ENCODE measurements around the gene DHX34.
A peak's percentile ranks its signal among the peaks of the same experiment; 100 is the strongest.

DHX34 gene

DNA sequence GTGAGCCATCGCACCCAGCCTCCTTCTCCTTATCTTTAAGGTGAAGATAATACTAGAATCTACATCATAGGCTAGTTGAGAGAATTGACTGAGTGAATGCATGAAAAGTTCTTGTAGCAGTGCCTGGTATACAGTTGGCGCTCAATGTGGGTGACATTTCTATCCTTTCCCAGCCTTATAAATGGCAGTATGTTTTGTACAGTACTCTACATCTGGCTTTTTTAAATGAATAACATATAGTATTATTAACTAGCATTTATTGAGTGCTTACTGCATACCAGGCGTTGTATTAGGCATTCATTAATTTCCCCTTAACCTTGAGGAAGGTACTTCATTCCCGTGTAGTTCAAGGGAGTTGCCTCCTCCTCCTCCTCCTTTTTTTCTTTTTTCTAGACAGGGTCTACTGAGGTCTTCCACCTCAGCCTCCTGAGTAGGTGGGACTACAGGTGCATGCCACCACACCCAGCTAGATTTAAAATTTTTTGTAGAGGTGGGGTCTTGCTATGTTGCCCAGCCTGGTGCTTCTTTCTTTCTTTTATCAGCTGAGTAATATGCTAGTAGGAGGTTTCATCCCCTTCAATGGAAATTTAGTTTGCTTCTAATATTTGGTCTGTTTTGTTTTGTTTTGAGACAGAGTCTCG, 36.6 kb upstream of the DHX34 start:
- no peak overlapping the region for H3K4me2 ChIP-seq (ENCODE audit: low read length)
- no peak overlapping the region for H3K4me3 ChIP-seq (ENCODE audit: low read length)
- no peaks in the 10 kb centered on the region for H3K27me3 ChIP-seq (ENCODE audit: control insufficient read depth, insufficient read depth, low read length)
- peaks cover 17% of the 10 kb centered on the region for H3K4me1 ChIP-seq (ENCODE audit: control insufficient read depth, insufficient read depth, low read length)
- H3K9ac ChIP-seq (ENCODE audit: low read depth, low read length) = no peak overlapping the region
- H3K9me3 ChIP-seq (replicated peaks; ENCODE audit: low read length) = no peaks in the 10 kb centered on the region
- no peaks in the 10 kb centered on the region for H3K36me3 ChIP-seq (ENCODE audit: insufficient read depth, low read length)

GRCh38 chr19:47313754-47314295, 35.3 kb upstream of the DHX34 start:
- Histone ChIP-seq H3K36me3 (ENCODE audit: insufficient read depth, low read length) (no peaks in the 10 kb centered on the region), H3K4me1 (ENCODE audit: control insufficient read depth, insufficient read depth, low read length) (peaks cover 16% of the 10 kb centered on the region), H3K27me3 (ENCODE audit: control insufficient read depth, insufficient read depth, low read length) (no peaks in the 10 kb centered on the region), H3K4me3 (ENCODE audit: low read length) (no peak overlapping the region), H3K9me3 (replicated peaks; ENCODE audit: low read length) (no peaks in the 10 kb centered on the region), H3K4me2 (ENCODE audit: low read length) (no peak overlapping the region), H3K9ac (ENCODE audit: low read depth, low read length) (no peak overlapping the region)

GRCh38 chr19:47315125-47315821, 33.8 kb upstream of the DHX34 start:
- H3K9me3 ChIP-seq (replicated peaks; ENCODE audit: low read length) = no peaks in the 10 kb centered on the region
- H3K4me2 ChIP-seq (ENCODE audit: low read length) = peak overlapping the region; percentile 29
- H3K4me1 ChIP-seq (ENCODE audit: control insufficient read depth, insufficient read depth, low read length) = peaks cover 7% of the 10 kb centered on the region
- H3K36me3 ChIP-seq (ENCODE audit: insufficient read depth, low read length) = no peaks in the 10 kb centered on the region
- H3K27me3 ChIP-seq (ENCODE audit: control insufficient read depth, insufficient read depth, low read length) = no peaks in the 10 kb centered on the region
- no peak overlapping the region for H3K9ac ChIP-seq (ENCODE audit: low read depth, low read length)
- H3K4me3 ChIP-seq (ENCODE audit: low read length) = no peak overlapping the region

DNA sequence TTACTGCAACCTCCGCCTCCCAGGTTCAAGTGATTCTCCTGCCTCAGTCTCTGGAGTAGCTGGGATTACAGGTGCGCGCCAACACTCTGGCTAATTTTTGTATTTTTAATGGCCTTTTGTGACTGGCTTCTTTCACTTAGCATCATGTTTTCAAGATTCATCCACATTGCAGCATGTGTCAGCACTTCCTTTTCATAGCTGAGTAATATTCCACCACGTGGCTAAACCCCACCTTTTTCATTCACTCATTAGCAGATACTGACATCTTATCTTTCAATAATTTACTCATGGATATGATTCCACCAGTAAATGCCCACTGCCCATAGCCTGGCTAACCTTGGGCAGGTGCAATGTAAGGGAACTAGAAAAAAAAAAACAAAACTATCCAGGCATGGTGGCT, 32.6 kb upstream of the DHX34 start:
- Histone ChIP-seq H3K9me3 (replicated peaks; ENCODE audit: low read length) (no peaks in the 10 kb centered on the region), H3K4me3 (ENCODE audit: low read length) (no peak overlapping the region), H3K4me1 (ENCODE audit: control insufficient read depth, insufficient read depth, low read length) (peaks cover 7% of the 10 kb centered on the region)

DNA sequence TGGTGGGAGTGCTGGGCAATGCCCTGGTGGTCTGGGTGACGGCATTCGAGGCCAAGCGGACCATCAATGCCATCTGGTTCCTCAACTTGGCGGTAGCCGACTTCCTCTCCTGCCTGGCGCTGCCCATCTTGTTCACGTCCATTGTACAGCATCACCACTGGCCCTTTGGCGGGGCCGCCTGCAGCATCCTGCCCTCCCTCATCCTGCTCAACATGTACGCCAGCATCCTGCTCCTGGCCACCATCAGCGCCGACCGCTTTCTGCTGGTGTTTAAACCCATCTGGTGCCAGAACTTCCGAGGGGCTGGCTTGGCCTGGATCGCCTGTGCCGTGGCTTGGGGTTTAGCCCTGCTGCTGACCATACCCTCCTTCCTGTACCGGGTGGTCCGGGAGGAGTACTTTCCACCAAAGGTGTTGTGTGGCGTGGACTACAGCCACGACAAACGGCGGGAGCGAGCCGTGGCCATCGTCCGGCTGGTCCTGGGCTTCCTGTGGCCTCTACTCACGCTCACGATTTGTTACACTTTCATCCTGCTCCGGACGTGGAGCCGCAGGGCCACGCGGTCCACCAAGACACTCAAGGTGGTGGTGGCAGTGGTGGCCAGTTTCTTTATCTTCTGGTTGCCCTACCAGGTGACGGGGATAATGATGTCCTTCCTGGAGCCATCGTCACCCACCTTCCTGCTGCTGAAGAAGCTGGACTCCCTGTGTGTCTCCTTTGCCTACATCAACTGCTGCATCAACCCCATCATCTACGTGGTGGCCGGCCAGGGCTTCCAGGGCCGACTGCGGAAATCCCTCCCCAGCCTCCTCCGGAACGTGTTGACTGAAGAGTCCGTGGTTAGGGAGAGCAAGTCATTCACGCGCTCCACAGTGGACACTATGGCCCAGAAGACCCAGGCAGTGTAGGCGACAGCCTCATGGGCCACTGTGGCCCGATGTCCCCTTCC, 28.9 kb upstream of the DHX34 start:
- H3K9ac ChIP-seq (ENCODE audit: low read depth, low read length) = no peak overlapping the region
- H3K27me3 ChIP-seq (ENCODE audit: control insufficient read depth, insufficient read depth, low read length) = peaks cover 6% of the 10 kb centered on the region
- peaks cover 7% of the 10 kb centered on the region for H3K4me1 ChIP-seq (ENCODE audit: control insufficient read depth, insufficient read depth, low read length)
- H3K4me3 ChIP-seq (ENCODE audit: low read length) = no peak overlapping the region
- H3K9me3 ChIP-seq (replicated peaks; ENCODE audit: low read length) = no peaks in the 10 kb centered on the region
- H3K4me2 ChIP-seq (ENCODE audit: low read length) = no peak overlapping the region
- no peaks in the 10 kb centered on the region for H3K36me3 ChIP-seq (ENCODE audit: insufficient read depth, low read length)

More for the DNA sequence above, 32.6 kb upstream of the DHX34 start:
- Histone ChIP-seq H3K27me3 (ENCODE audit: control insufficient read depth, insufficient read depth, low read length) (no peaks in the 10 kb centered on the region), H3K4me2 (ENCODE audit: low read length) (no peak overlapping the region), H3K36me3 (ENCODE audit: insufficient read depth, low read length) (no peaks in the 10 kb centered on the region), H3K9ac (ENCODE audit: low read depth, low read length) (no peak overlapping the region)

DNA sequence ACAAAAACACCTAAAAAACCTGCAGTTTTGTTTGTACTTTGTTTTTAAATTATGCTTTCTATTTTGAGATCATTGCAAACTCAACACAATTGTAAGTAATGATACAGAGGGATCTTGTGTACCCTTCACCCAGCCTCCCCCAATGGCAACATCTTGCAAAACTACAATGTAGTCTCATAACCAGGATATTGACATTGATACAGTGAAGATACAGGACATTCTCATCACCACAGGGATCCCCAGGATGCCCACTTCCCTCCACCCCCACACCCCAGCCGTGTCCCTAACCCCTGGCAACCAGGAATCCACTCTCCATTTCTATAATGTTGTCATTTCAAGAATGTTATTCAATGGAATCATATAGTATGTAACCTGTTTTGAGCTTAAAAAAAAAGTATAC, 27.5 kb upstream of the DHX34 start:
- Histone ChIP-seq H3K27me3 (ENCODE audit: control insufficient read depth, insufficient read depth, low read length) (peaks cover 9% of the 10 kb centered on the region), H3K4me3 (ENCODE audit: low read length) (no peak overlapping the region), H3K4me1 (ENCODE audit: control insufficient read depth, insufficient read depth, low read length) (no peaks in the 10 kb centered on the region), H3K4me2 (ENCODE audit: low read length) (no peak overlapping the region), H3K9me3 (replicated peaks; ENCODE audit: low read length) (no peaks in the 10 kb centered on the region), H3K36me3 (ENCODE audit: insufficient read depth, low read length) (no peaks in the 10 kb centered on the region), H3K9ac (ENCODE audit: low read depth, low read length) (no peak overlapping the region)

- H3K36me3 ChIP-seq (ENCODE audit: insufficient read depth, low read length) = no peaks in the 10 kb centered on the region
- no peaks in the 10 kb centered on the region for H3K9me3 ChIP-seq (replicated peaks; ENCODE audit: low read length)
- H3K4me2 ChIP-seq (ENCODE audit: low read length) = no peak overlapping the region
- H3K4me3 ChIP-seq (ENCODE audit: low read length) = no peak overlapping the region
- no peak overlapping the region for H3K9ac ChIP-seq (ENCODE audit: low read depth, low read length)
- peaks cover 9% of the 10 kb centered on the region for H3K27me3 ChIP-seq (ENCODE audit: control insufficient read depth, insufficient read depth, low read length)
- no peaks in the 10 kb centered on the region for H3K4me1 ChIP-seq (ENCODE audit: control insufficient read depth, insufficient read depth, low read length)
Observed at GRCh38 chr19:47322058-47322457, 27.1 kb upstream of the DHX34 start.

DNA sequence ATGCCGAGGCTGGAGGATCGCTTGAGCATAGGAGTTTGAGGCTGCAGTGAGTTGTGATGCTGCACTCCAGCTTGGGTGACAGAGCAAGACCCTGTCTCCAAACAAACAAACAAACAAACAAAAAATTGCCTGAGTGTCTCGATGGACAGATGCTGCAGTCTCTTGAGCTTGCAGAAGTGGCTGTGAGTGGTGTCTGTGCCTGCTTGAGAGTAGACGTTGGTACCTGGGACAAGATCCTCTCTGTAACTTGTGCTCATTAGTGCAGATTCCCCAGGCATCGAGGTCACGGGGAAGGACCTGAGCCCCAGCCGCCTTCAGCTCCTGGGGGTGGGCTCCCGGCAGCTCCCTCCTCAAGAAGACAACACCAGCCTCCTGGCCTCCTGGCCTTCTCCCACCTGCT, 25.7 kb upstream of the DHX34 start:
- H3K4me1 ChIP-seq (ENCODE audit: control insufficient read depth, insufficient read depth, low read length) = no peaks in the 10 kb centered on the region
- no peak overlapping the region for H3K4me2 ChIP-seq (ENCODE audit: low read length)
- H3K9ac ChIP-seq (ENCODE audit: low read depth, low read length) = no peak overlapping the region
- H3K27me3 ChIP-seq (ENCODE audit: control insufficient read depth, insufficient read depth, low read length) = peaks cover 9% of the 10 kb centered on the region
- H3K4me3 ChIP-seq (ENCODE audit: low read length) = no peak overlapping the region
- H3K36me3 ChIP-seq (ENCODE audit: insufficient read depth, low read length) = no peaks in the 10 kb centered on the region
- no peaks in the 10 kb centered on the region for H3K9me3 ChIP-seq (replicated peaks; ENCODE audit: low read length)

GRCh38 chr19:47323872-47324271, 25.2 kb upstream of the DHX34 start:
- H3K4me1 ChIP-seq (ENCODE audit: control insufficient read depth, insufficient read depth, low read length) = no peaks in the 10 kb centered on the region

GRCh38 chr19:47324502-47324901, 24.6 kb upstream of the DHX34 start:
- Histone ChIP-seq H3K9me3 (replicated peaks; ENCODE audit: low read length) (no peaks in the 10 kb centered on the region), H3K36me3 (ENCODE audit: insufficient read depth, low read length) (no peaks in the 10 kb centered on the region), H3K4me3 (ENCODE audit: low read length) (no peak overlapping the region), H3K27me3 (ENCODE audit: control insufficient read depth, insufficient read depth, low read length) (peaks cover 9% of the 10 kb centered on the region), H3K9ac (ENCODE audit: low read depth, low read length) (no peak overlapping the region), H3K4me2 (ENCODE audit: low read length) (no peak overlapping the region), H3K4me1 (ENCODE audit: control insufficient read depth, insufficient read depth, low read length) (no peaks in the 10 kb centered on the region)

More at GRCh38 chr19:47323872-47324271, 25.2 kb upstream of the DHX34 start:
- Histone ChIP-seq H3K9ac (ENCODE audit: low read depth, low read length) (no peak overlapping the region), H3K36me3 (ENCODE audit: insufficient read depth, low read length) (no peaks in the 10 kb centered on the region), H3K27me3 (ENCODE audit: control insufficient read depth, insufficient read depth, low read length) (peaks cover 9% of the 10 kb centered on the region), H3K4me2 (ENCODE audit: low read length) (no peak overlapping the region), H3K9me3 (replicated peaks; ENCODE audit: low read length) (no peaks in the 10 kb centered on the region), H3K4me3 (ENCODE audit: low read length) (no peak overlapping the region)

GRCh38 chr19:47330466-47330869, 18.6 kb upstream of the DHX34 start:
- H3K4me1 ChIP-seq (ENCODE audit: control insufficient read depth, insufficient read depth, low read length) = peaks cover 14% of the 10 kb centered on the region
- H3K27me3 ChIP-seq (ENCODE audit: control insufficient read depth, insufficient read depth, low read length) = peaks cover 3% of the 10 kb centered on the region
- no peaks in the 10 kb centered on the region for H3K36me3 ChIP-seq (ENCODE audit: insufficient read depth, low read length)
- H3K9me3 ChIP-seq (replicated peaks; ENCODE audit: low read length) = no peaks in the 10 kb centered on the region
- H3K4me2 ChIP-seq (ENCODE audit: low read length) = peak overlapping the region; percentile 55
- H3K9ac ChIP-seq (ENCODE audit: low read depth, low read length) = peak overlapping the region; percentile 64
- H3K4me3 ChIP-seq (ENCODE audit: low read length) = no peak overlapping the region

Data from skeletal muscle satellite cell (primary cell).